WTC11 (cell line): Measurements from ENCODE around the gene GAR1. TPM values are rescaled to one million over a fixed set of nuclear protein-coding genes. Genes with fewer than 3 reads are reported as not detected.
A peak's percentile ranks its signal among the peaks of the same experiment; 100 is the strongest.

Experiments used
- ATF2 ChIP-seq: sonication (generic); formaldehyde crosslinking; IDR thresholded peaks from 2 replicates; pipeline ENCODE4 v1.8.1; 2022; ENCODE audit warnings: low read depth, missing genetic modification reagents, borderline replicate concordance
- ATF6 ChIP-seq: sonication (generic); formaldehyde crosslinking; IDR thresholded peaks from 2 replicates; pipeline ENCODE4 v1.8.1; 2023; ENCODE audit warnings: mild to moderate bottlenecking, missing genetic modification reagents
- CBFB ChIP-seq: sonication (generic); formaldehyde crosslinking; IDR thresholded peaks from 2 replicates; pipeline ENCODE4 v1.8.1; 2022; ENCODE audit warnings: mild to moderate bottlenecking, low read depth, missing genetic modification reagents
- E2F5 ChIP-seq: sonication (generic); formaldehyde crosslinking; IDR thresholded peaks from 2 replicates; pipeline ENCODE4 v1.8.1; 2022; ENCODE audit warnings: mild to moderate bottlenecking, moderate library complexity, missing genetic modification reagents
- ELF4 ChIP-seq: sonication (generic); formaldehyde crosslinking; IDR thresholded peaks from 2 replicates; pipeline ENCODE4 v1.8.1; 2022; ENCODE audit warnings: low read depth, mild to moderate bottlenecking, moderate library complexity, missing genetic modification reagents
- ESRRA ChIP-seq: sonication (generic); formaldehyde crosslinking; IDR thresholded peaks from 2 replicates; pipeline ENCODE4 v1.8.1; 2022; ENCODE audit warnings: mild to moderate bottlenecking, missing genetic modification reagents, borderline replicate concordance
- ETV6 ChIP-seq: sonication (generic); formaldehyde crosslinking; IDR thresholded peaks from 2 replicates; pipeline ENCODE4 v1.8.1; 2022; ENCODE audit warnings: mild to moderate bottlenecking, missing genetic modification reagents
- FOXP4 ChIP-seq: sonication (generic); formaldehyde crosslinking; IDR thresholded peaks from 2 replicates; pipeline ENCODE4 v1.8.0; 2022; ENCODE audit warnings: mild to moderate bottlenecking, missing genetic modification reagents
- HMGXB4 ChIP-seq: sonication (generic); formaldehyde crosslinking; IDR thresholded peaks from 2 replicates; pipeline ENCODE4 v1.8.1; 2023; ENCODE audit warnings: mild to moderate bottlenecking, moderate library complexity, missing genetic modification reagents
- IRF2 ChIP-seq: sonication (generic); formaldehyde crosslinking; IDR thresholded peaks from 2 replicates; pipeline ENCODE4 v1.8.0; 2022; ENCODE audit warnings: low read depth, missing genetic modification reagents, borderline replicate concordance
- MXD4 ChIP-seq: fragments of 250-450 bp; sonication (Bioruptor Pico); IDR thresholded peaks from 2 replicates; pipeline ENCODE4 v1.8.0; 2021; ENCODE audit warnings: mild to moderate bottlenecking, moderate library complexity, borderline replicate concordance
- NFE2L1 ChIP-seq: sonication (generic); formaldehyde crosslinking; IDR thresholded peaks from 2 replicates; pipeline ENCODE4 v1.8.1; 2023; ENCODE audit warnings: missing genetic modification reagents
- RELA ChIP-seq: sonication (generic); formaldehyde crosslinking; IDR thresholded peaks from 2 replicates; pipeline ENCODE4 v1.8.1; 2022; ENCODE audit warnings: missing genetic modification reagents, mild to moderate bottlenecking, borderline replicate concordance
- SMAD4 ChIP-seq: sonication (generic); formaldehyde crosslinking; IDR thresholded peaks from 2 replicates; pipeline ENCODE4 v1.8.0; 2022; ENCODE audit warnings: mild to moderate bottlenecking, missing genetic modification reagents
- SP1 ChIP-seq: sonication (generic); formaldehyde crosslinking; conservative IDR thresholded peaks from 2 replicates; pipeline ENCODE4 v1.8.1; 2022; ENCODE audit warnings: missing genetic modification reagents
- STAT6 ChIP-seq: sonication (generic); formaldehyde crosslinking; conservative IDR thresholded peaks from 2 replicates; pipeline ENCODE4 v1.8.1; 2023; ENCODE audit warnings: mild to moderate bottlenecking, low read depth, missing genetic modification reagents, moderate library complexity
- TEAD4 ChIP-seq: sonication (generic); formaldehyde crosslinking; IDR thresholded peaks from 2 replicates; pipeline ENCODE4 v1.8.0; 2022; ENCODE audit warnings: mild to moderate bottlenecking, missing genetic modification reagents
- USF1 ChIP-seq: sonication (generic); formaldehyde crosslinking; IDR thresholded peaks from 2 replicates; pipeline ENCODE4 v1.8.0; 2022; ENCODE audit warnings: mild to moderate bottlenecking, missing genetic modification reagents
- USF2 ChIP-seq: sonication (generic); formaldehyde crosslinking; IDR thresholded peaks from 2 replicates; pipeline ENCODE4 v1.8.1; 2023; ENCODE audit warnings: mild to moderate bottlenecking, missing genetic modification reagents, moderate library complexity
- ZNF121 ChIP-seq: sonication (generic); formaldehyde crosslinking; IDR thresholded peaks from 2 replicates; pipeline ENCODE4 v1.8.0; 2023; ENCODE audit warnings: missing genetic modification reagents
- ZNF317 ChIP-seq: sonication (generic); formaldehyde crosslinking; IDR thresholded peaks from 2 replicates; pipeline ENCODE4 v1.8.1; 2023; ENCODE audit warnings: low read depth, mild to moderate bottlenecking, moderate library complexity, missing genetic modification reagents, borderline replicate concordance
- ZNF423 ChIP-seq: fragments of 250-450 bp; sonication (Bioruptor Pico); IDR thresholded peaks from 2 replicates; pipeline ENCODE4 v2.1.2; 2022; ENCODE audit warnings: mild to moderate bottlenecking, moderate library complexity
- ZNF425 ChIP-seq: fragments of 250-450 bp; sonication (Bioruptor Pico); conservative IDR thresholded peaks from 2 replicates; pipeline ENCODE4 v1.9.0; 2021; ENCODE audit warnings: mild to moderate bottlenecking
- total RNA-seq: library from RNA; stranded (reverse); gene quantifications from 3 replicates; pipeline ENCODE4 v1.2.3, GENCODE V29; 2021

The GAR1 gene
- total RNA-seq, 1 experiment from 2014 or later = 32.3 TPM

- TF ChIP-seq ZNF425 (CRISPR knock-in tag) = no peak
- no peak for TF ChIP-seq E2F5
- no peak for TF ChIP-seq ETV6 (CRISPR knock-in tag)
- no peak for TF ChIP-seq ELF4 (CRISPR knock-in tag)
- peak; percentile 81 for TF ChIP-seq SP1 (CRISPR knock-in tag)
- no peak for TF ChIP-seq CBFB (CRISPR knock-in tag)
- TF ChIP-seq USF1 (CRISPR knock-in tag) = peak; percentile 85
- no peak for TF ChIP-seq ZNF423 (CRISPR knock-in tag)
- no peak for TF ChIP-seq STAT6 (CRISPR knock-in tag)
- no peak for TF ChIP-seq ZNF121 (CRISPR knock-in tag)
- no peak for TF ChIP-seq ATF6 (CRISPR knock-in tag)
- no peak for TF ChIP-seq SMAD4 (CRISPR knock-in tag)
- peak; percentile 81 for TF ChIP-seq USF2 (CRISPR knock-in tag)
- no peak for TF ChIP-seq HMGXB4
- TF ChIP-seq IRF2 (CRISPR knock-in tag) = no peak
- TF ChIP-seq FOXP4 (CRISPR knock-in tag) = 0 out of 2 replicates have a peak, but pooled peaks have one; percentile 69
- no peak for TF ChIP-seq MXD4
- TF ChIP-seq NFE2L1 (CRISPR knock-in tag) = no peak
- TF ChIP-seq ESRRA (CRISPR knock-in tag) = no peak; the same call in 1 of the 2 replicates
- TF ChIP-seq ZNF317 (CRISPR knock-in tag) = no peak
- TF ChIP-seq RELA = no peak
- TF ChIP-seq TEAD4 = no peak
- no peak; the same call in 1 of the 2 replicates for TF ChIP-seq ATF2 (CRISPR knock-in tag)
These were observed at the start of gene GAR1 (continued) for GRCh38 chr4:109815151-109816081.
